HUES48 (cell line): ENCODE results near the gene PKIG.

ENCODE experiments used
- H3K27ac ChIP-seq: one replicate; pipeline ENCODE4 v1.7.0; 2013; ENCODE audit warnings: low read depth, low read length, inconsistent platforms
- H3K27me3 ChIP-seq: 2 replicates; pipeline ENCODE4 v1.6.1; 2013; ENCODE audit warnings: mild to moderate bottlenecking, low read length; ENCODE audit not compliant: control insufficient read depth, insufficient read depth
- H3K36me3 ChIP-seq: 2 replicates; pipeline ENCODE4 v1.6.1; 2013; ENCODE audit warnings: low read length; ENCODE audit not compliant: control insufficient read depth, insufficient read depth
- H3K4me1 ChIP-seq: 2 replicates; pipeline ENCODE4 v1.6.1; 2013; ENCODE audit warnings: mild to moderate bottlenecking, low read length; ENCODE audit not compliant: control insufficient read depth, insufficient read depth
- H3K4me3 ChIP-seq: 2 replicates; pipeline ENCODE4 v1.5.1; 2013; ENCODE audit warnings: mild to moderate bottlenecking, low read depth, low read length
- H3K9ac ChIP-seq: 2 replicates; pipeline ENCODE4 v1.6.1; 2013; ENCODE audit warnings: mild to moderate bottlenecking, low read depth, low read length, moderate library complexity
- H3K9me3 ChIP-seq: 2 replicates; pipeline ENCODE4 v1.6.1; 2013; ENCODE audit warnings: low read length; ENCODE audit not compliant: control insufficient read depth, insufficient read depth

Gene PKIG

GRCh38 chr20:44582311-44583025 is at the start of gene PKIG:
TSS of gene PKIG (plus strand) at chr20:44582579. CDS start at chr20:44614557, 31,978 bp downstream.
- H3K27me3 ChIP-seq, result no peaks in the 10 kb centered on the region
- no peak within 1 kb of the TSS for H3K9ac ChIP-seq
- no peak within 1 kb of the TSS for H3K4me3 ChIP-seq
- peaks cover 16% of the 10 kb centered on the region for H3K4me1 ChIP-seq
- no peaks in the 10 kb centered on the region for H3K36me3 ChIP-seq
- H3K27ac ChIP-seq, result no peak within 1 kb of the TSS
- no peaks in the 10 kb centered on the region for H3K9me3 ChIP-seq

DNA sequence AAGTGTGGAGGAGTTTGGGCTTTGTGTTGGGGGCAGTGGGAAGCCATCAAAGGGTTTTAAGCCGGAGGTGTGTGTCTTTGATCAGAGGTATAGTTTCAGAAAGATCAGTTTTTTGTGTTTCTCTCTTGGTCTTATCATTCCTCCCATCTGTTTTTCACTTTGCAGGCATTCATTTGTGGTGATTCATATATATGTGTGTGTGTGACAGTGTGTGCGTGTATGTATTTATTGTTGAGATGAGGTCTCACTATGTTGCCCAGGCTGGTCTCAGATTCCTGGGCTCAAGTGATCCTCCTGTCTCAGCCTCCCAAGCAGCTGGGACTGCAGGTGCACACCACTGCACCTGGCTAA is 49.4 kb upstream of the PKIG start:
- no peak overlapping the region for H3K9ac ChIP-seq
- H3K9me3 ChIP-seq, result no peaks in the 10 kb centered on the region
- no peak overlapping the region for H3K27ac ChIP-seq

DNA sequence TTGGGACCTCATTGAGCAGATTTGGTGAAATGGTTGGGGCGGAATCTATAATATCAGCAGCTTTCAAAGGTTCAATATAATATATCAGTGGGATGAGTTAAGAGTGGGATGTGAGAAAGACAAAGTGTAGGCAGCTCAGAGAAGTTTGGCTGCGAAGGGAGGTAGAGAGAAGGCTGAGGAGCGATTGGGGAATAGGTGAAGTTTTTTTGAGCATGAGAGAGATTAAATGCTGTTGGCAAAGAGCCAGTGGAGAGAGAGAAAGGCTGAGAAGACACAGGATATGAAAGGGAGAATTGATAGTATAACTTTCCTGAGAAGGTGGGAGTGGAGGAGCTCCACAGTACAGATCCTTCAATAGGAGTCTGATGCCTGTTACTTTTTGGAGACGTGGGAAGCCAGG is 48.5 kb upstream of the PKIG start:
- Histone ChIP-seq H3K4me3 (no peak overlapping the region), H3K27me3 (no peaks in the 10 kb centered on the region), H3K27ac (no peak overlapping the region), H3K36me3 (no peaks in the 10 kb centered on the region), H3K9ac (no peak overlapping the region), H3K4me1 (peaks cover 3% of the 10 kb centered on the region; the same call in 1 of the 2 replicates), H3K9me3 (no peaks in the 10 kb centered on the region)

More for the DNA sequence above, 49.4 kb upstream of the PKIG start:
- H3K4me3 ChIP-seq, result no peak overlapping the region
- H3K4me1 ChIP-seq, result peaks cover 3% of the 10 kb centered on the region; the same call in 1 of the 2 replicates
- no peaks in the 10 kb centered on the region for H3K36me3 ChIP-seq
- no peaks in the 10 kb centered on the region for H3K27me3 ChIP-seq

- Histone ChIP-seq H3K9ac (no peak overlapping the region), H3K4me3 (no peak overlapping the region), H3K36me3 (no peaks in the 10 kb centered on the region), H3K9me3 (no peaks in the 10 kb centered on the region), H3K27ac (no peak overlapping the region), H3K27me3 (no peaks in the 10 kb centered on the region), H3K4me1 (peaks cover 3% of the 10 kb centered on the region; the same call in 1 of the 2 replicates)
These were observed 46.2 kb upstream of the PKIG start for GRCh38 chr20:44536175-44536574.

DNA sequence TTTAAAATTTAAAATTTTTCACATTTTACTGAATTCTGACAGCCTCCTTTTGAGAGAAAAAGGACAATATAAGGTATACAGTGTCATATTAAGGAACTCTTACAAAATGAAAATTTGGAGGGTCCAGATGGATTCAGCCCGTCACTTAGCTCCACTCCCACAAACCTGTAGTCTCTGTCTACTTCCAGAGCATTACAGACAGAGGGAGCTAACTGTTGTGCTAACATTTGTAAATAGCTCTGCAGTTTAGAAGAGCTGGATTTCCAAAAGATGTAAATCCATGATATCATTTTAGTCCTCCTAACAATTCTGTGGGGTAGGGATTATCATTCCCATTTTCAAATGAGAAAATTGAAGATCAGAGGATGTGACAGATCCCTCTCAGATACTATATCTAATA is 44.4 kb upstream of the PKIG start:
- H3K4me1 ChIP-seq, result no peaks in the 10 kb centered on the region
- no peak overlapping the region for H3K27ac ChIP-seq
- H3K27me3 ChIP-seq, result no peaks in the 10 kb centered on the region
- no peaks in the 10 kb centered on the region for H3K36me3 ChIP-seq
- H3K9ac ChIP-seq, result no peak overlapping the region
- no peak overlapping the region for H3K4me3 ChIP-seq
- H3K9me3 ChIP-seq, result no peaks in the 10 kb centered on the region

GRCh38 chr20:44540834-44541233 is 41.5 kb upstream of the PKIG start:
- no peaks in the 10 kb centered on the region for H3K4me1 ChIP-seq
- no peaks in the 10 kb centered on the region for H3K27me3 ChIP-seq
- no peaks in the 10 kb centered on the region for H3K36me3 ChIP-seq
- no peak overlapping the region for H3K27ac ChIP-seq
- H3K9ac ChIP-seq, result no peak overlapping the region
- no peaks in the 10 kb centered on the region for H3K9me3 ChIP-seq
- H3K4me3 ChIP-seq, result no peak overlapping the region

DNA sequence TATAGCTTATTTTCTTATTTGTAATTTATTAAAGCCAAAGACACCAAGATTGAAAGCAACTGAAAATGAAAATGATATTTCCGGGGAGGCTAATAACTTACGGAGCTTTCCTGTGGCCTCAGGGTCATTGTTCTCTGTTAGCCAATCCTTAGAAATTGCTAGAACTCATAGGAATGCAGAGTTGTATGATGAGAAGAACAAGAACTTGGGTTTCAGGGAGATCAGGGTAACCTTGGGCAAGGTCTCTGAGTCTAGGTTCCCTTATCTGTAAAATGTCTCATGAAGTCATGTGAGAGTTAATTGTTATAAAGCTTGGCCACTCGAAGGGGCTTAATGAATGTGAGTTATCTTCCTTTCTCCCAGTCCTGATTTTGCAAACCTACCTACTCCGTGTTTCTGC is 40.4 kb upstream of the PKIG start:
- Histone ChIP-seq H3K27ac (no peak overlapping the region), H3K36me3 (no peaks in the 10 kb centered on the region), H3K9ac (no peak overlapping the region), H3K4me1 (no peaks in the 10 kb centered on the region), H3K27me3 (no peaks in the 10 kb centered on the region), H3K9me3 (no peaks in the 10 kb centered on the region), H3K4me3 (no peak overlapping the region)

DNA sequence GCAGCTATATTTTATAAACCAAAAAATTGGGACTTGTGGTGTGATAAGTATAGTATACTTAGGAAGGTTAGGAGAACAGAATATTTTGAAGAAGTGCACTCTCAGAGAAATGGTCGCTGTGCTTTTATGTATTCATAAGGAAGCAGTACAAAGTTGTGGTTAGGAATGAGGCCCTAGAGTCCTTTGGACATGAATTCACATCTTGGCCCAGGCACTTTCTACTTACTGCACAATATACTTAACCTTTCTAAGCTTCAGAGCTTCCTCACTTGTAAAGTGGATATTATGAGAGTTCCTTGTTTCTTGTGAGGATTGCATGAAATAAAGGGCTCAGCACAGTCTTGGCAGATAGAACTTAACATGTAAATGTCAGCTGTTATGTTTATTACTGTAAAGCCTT is 39.5 kb upstream of the PKIG start:
- H3K4me1 ChIP-seq, result no peaks in the 10 kb centered on the region
- no peaks in the 10 kb centered on the region for H3K9me3 ChIP-seq
- no peaks in the 10 kb centered on the region for H3K27me3 ChIP-seq
- H3K27ac ChIP-seq, result no peak overlapping the region
- no peak overlapping the region for H3K9ac ChIP-seq
- H3K36me3 ChIP-seq, result no peaks in the 10 kb centered on the region
- H3K4me3 ChIP-seq, result no peak overlapping the region

DNA sequence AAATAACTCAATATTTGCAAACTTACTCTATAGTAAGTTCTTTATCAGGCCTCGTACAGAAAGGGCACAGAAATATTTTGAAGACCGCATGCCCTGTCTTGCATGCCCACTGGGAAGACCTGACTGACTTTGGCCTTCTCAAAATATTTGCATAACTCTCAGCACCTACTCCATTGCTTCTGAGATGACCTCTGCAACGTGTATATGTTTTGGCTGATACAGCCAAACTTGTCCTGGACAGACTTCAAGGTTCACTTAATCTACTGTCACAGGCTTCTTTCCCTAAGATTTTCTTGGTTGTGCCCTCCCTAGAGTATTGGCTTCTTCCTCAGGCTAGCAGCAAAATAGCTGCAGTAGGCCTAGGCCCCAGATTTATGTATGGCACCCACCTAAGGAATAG is 39.0 kb upstream of the PKIG start:
- Histone ChIP-seq H3K4me1 (0 out of 2 replicates have a peak, but pooled peaks cover 2% of the 10 kb centered on the region), H3K4me3 (no peak overlapping the region), H3K9me3 (no peaks in the 10 kb centered on the region), H3K27ac (no peak overlapping the region), H3K27me3 (no peaks in the 10 kb centered on the region), H3K9ac (no peak overlapping the region), H3K36me3 (no peaks in the 10 kb centered on the region)

- Histone ChIP-seq H3K27ac (no peak overlapping the region), H3K9ac (no peak overlapping the region), H3K4me3 (no peak overlapping the region), H3K36me3 (no peaks in the 10 kb centered on the region), H3K9me3 (no peaks in the 10 kb centered on the region), H3K27me3 (no peaks in the 10 kb centered on the region), H3K4me1 (0 out of 2 replicates have a peak, but pooled peaks cover 4% of the 10 kb centered on the region)
These were observed 38.1 kb upstream of the PKIG start for GRCh38 chr20:44544263-44544662.

- Histone ChIP-seq H3K9ac (no peak overlapping the region), H3K9me3 (no peaks in the 10 kb centered on the region), H3K4me1 (0 out of 2 replicates have a peak, but pooled peaks cover 4% of the 10 kb centered on the region), H3K27me3 (no peaks in the 10 kb centered on the region), H3K27ac (no peak overlapping the region), H3K4me3 (no peak overlapping the region), H3K36me3 (no peaks in the 10 kb centered on the region)
These were observed 35.0 kb upstream of the PKIG start for GRCh38 chr20:44547419-44547818.
